Activated CD4-positive, alpha-beta T cell treated with anti-CD3 and anti-CD28 coated beads, Interleukin-2, amount 10 ng/mL, durations not matched to agents 7 days and 5 days (primary cell): ENCODE results near the gene GCGR. TPM values are rescaled to one million over a fixed set of nuclear protein-coding genes. Genes with fewer than 3 reads are reported as not detected.

Source experiments
- CTCF ChIA-PET: fragments of 350-600 bp; sonication (Branson Sonifier 250); formaldehyde crosslinking; loops from one replicate; lab custom pipeline; 2021; ENCODE audit warnings: antibody characterized with exemption; lab: Charles Lee
- POLR2A ChIA-PET: fragments of 350-600 bp; sonication (Branson Sonifier 250); formaldehyde crosslinking; loops from one replicate; lab custom pipeline; 2021; ENCODE audit warnings: antibody characterized with exemption; lab: Charles Lee
- DNase-seq: peaks from one replicate; pipeline ENCODE4 v3.0.0-alpha.2; 2020
- H3K27ac Mint-ChIP-seq: one replicate; pipeline ENCODE4 v1.8.0; 2021; ENCODE audit warnings: mild to moderate bottlenecking, moderate library complexity, mixed read lengths
- H3K27me3 Mint-ChIP-seq: one replicate; pipeline ENCODE4 v1.8.0; 2021; ENCODE audit warnings: mixed read lengths
- H3K36me3 Mint-ChIP-seq: one replicate; pipeline ENCODE4 v1.8.0; 2021; ENCODE audit warnings: low read depth, mixed read lengths
- H3K4me1 Mint-ChIP-seq: one replicate; pipeline ENCODE4 v1.8.0; 2021; ENCODE audit warnings: mixed read lengths
- H3K4me3 Mint-ChIP-seq: one replicate; pipeline ENCODE4 v1.8.0; 2021; ENCODE audit warnings: mild to moderate bottlenecking, moderate library complexity, mixed read lengths
- H3K9me3 Mint-ChIP-seq: one replicate; pipeline ENCODE4 v1.8.0; 2021; ENCODE audit warnings: mixed read lengths
- total RNA-seq, 2 experiments: library from RNA; stranded (reverse); gene quantifications; one replicate each; pipeline ENCODE4 v1.2.3, GENCODE V29; 2021

Gene GCGR
- total RNA-seq: not detected

GRCh38 chr17:81803728-81804558, at the start of gene GCGR:
GCGR (plus strand) TSS chr17:81804150; CDS start chr17:81809019, 4,869 bp downstream.
- no peaks in the 10 kb centered on the region for H3K4me1 Mint-ChIP-seq
- H3K4me3 Mint-ChIP-seq: no peak within 1 kb of the TSS
- no peak within 1 kb of the TSS for H3K27ac Mint-ChIP-seq
- ChIA-PET POLR2A (no interaction called here), CTCF (no interaction called here)
- H3K36me3 Mint-ChIP-seq: no peaks in the 10 kb centered on the region
- no peak for DNase-seq
- peaks cover 49% of the 10 kb centered on the region for H3K27me3 Mint-ChIP-seq
- no peaks in the 10 kb centered on the region for H3K9me3 Mint-ChIP-seq

- DNase-seq: no peak
- H3K36me3 Mint-ChIP-seq: no peaks in the 10 kb centered on the region
- no peaks in the 10 kb centered on the region for H3K4me1 Mint-ChIP-seq
- no peaks in the 10 kb centered on the region for H3K9me3 Mint-ChIP-seq
- H3K27ac Mint-ChIP-seq: no peak overlapping the region
- CTCF ChIA-PET: no interaction called here
- no peak overlapping the region for H3K4me3 Mint-ChIP-seq
- POLR2A ChIA-PET: no interaction called here
- H3K27me3 Mint-ChIP-seq: no peaks in the 10 kb centered on the region
Measured at GRCh38 chr17:81792675-81793615, 11.0 kb upstream of the GCGR start.

GRCh38 chr17:81794074-81794476, 9.9 kb upstream of the GCGR start:
- Mint-ChIP-seq H3K27me3 (no peaks in the 10 kb centered on the region), H3K9me3 (no peaks in the 10 kb centered on the region), H3K27ac (no peak overlapping the region), H3K36me3 (no peaks in the 10 kb centered on the region), H3K4me1 (no peaks in the 10 kb centered on the region), H3K4me3 (no peak overlapping the region)
- DNase-seq: no peak
- ChIA-PET CTCF (no interaction called here), POLR2A (no interaction called here)

GRCh38 chr17:81794509-81794908, 9.4 kb upstream of the GCGR start:
- no peak overlapping the region for H3K4me3 Mint-ChIP-seq
- no peak for DNase-seq

GRCh38 chr17:81801327-81801726, 2.6 kb upstream of the GCGR start:
- Mint-ChIP-seq H3K27ac (no peak overlapping the region), H3K4me1 (no peaks in the 10 kb centered on the region), H3K36me3 (no peaks in the 10 kb centered on the region), H3K27me3 (peaks cover 41% of the 10 kb centered on the region), H3K9me3 (no peaks in the 10 kb centered on the region), H3K4me3 (no peak overlapping the region)
- ChIA-PET CTCF (no interaction called here), POLR2A (no interaction called here)
- no peak for DNase-seq

More at GRCh38 chr17:81794509-81794908, 9.4 kb upstream of the GCGR start:
- no peaks in the 10 kb centered on the region for H3K4me1 Mint-ChIP-seq
- no peaks in the 10 kb centered on the region for H3K9me3 Mint-ChIP-seq
- no peaks in the 10 kb centered on the region for H3K27me3 Mint-ChIP-seq
- ChIA-PET POLR2A (no interaction called here), CTCF (no interaction called here)
- H3K36me3 Mint-ChIP-seq: no peaks in the 10 kb centered on the region
- no peak overlapping the region for H3K27ac Mint-ChIP-seq

- no peaks in the 10 kb centered on the region for H3K36me3 Mint-ChIP-seq
- H3K27me3 Mint-ChIP-seq: peaks cover 44% of the 10 kb centered on the region
- H3K4me1 Mint-ChIP-seq: no peaks in the 10 kb centered on the region
- no peaks in the 10 kb centered on the region for H3K9me3 Mint-ChIP-seq
- POLR2A ChIA-PET: no interaction called here
- no peak overlapping the region for H3K27ac Mint-ChIP-seq
- CTCF ChIA-PET: no interaction called here
- DNase-seq: no peak
- no peak overlapping the region for H3K4me3 Mint-ChIP-seq
Measured at GRCh38 chr17:81802048-81802758, 1.7 kb upstream of the GCGR start.

- H3K27me3 Mint-ChIP-seq: peaks cover 49% of the 10 kb centered on the region
- H3K4me3 Mint-ChIP-seq: no peak overlapping the region
- no peak overlapping the region for H3K27ac Mint-ChIP-seq
- no peaks in the 10 kb centered on the region for H3K9me3 Mint-ChIP-seq
- ChIA-PET POLR2A (no interaction called here), CTCF (no interaction called here)
- no peaks in the 10 kb centered on the region for H3K36me3 Mint-ChIP-seq
- H3K4me1 Mint-ChIP-seq: no peaks in the 10 kb centered on the region
- no peak for DNase-seq
Measured at GRCh38 chr17:81802856-81803643, 900 bp upstream of the GCGR start.

GRCh38 chr17:81804559-81805399, 829 bp downstream of the GCGR start:
- ChIA-PET CTCF (interaction anchor here (1.9 kb wide), 1 partner anchor 155 kb away, joined by 7 read pairs; no protein-coding TSS in a partner anchor), POLR2A (no interaction called here)
- Mint-ChIP-seq H3K4me1 (no peaks in the 10 kb centered on the region), H3K4me3 (no peak overlapping the region), H3K27ac (no peak overlapping the region), H3K9me3 (no peaks in the 10 kb centered on the region), H3K27me3 (peaks cover 55% of the 10 kb centered on the region), H3K36me3 (no peaks in the 10 kb centered on the region)
- no peak for DNase-seq

GRCh38 chr17:81805707-81806460, 1.9 kb downstream of the GCGR start:
- H3K27me3 Mint-ChIP-seq: peaks cover 46% of the 10 kb centered on the region
- CTCF ChIA-PET: interaction anchor here (0.6 to 1.9 kb wide), 2 partner anchors 154 to 166 kb away, joined by 4 to 7 read pairs; no protein-coding TSS in a partner anchor
- H3K27ac Mint-ChIP-seq: no peak overlapping the region
- no peak overlapping the region for H3K4me3 Mint-ChIP-seq
- H3K9me3 Mint-ChIP-seq: no peaks in the 10 kb centered on the region
- POLR2A ChIA-PET: no interaction called here
- H3K4me1 Mint-ChIP-seq: no peaks in the 10 kb centered on the region
- no peaks in the 10 kb centered on the region for H3K36me3 Mint-ChIP-seq
- no peak for DNase-seq

- no peaks in the 10 kb centered on the region for H3K9me3 Mint-ChIP-seq
- no peak for DNase-seq
- POLR2A ChIA-PET: no interaction called here
- H3K4me3 Mint-ChIP-seq: no peak overlapping the region
- H3K4me1 Mint-ChIP-seq: no peaks in the 10 kb centered on the region
- H3K27ac Mint-ChIP-seq: no peak overlapping the region
- peaks cover 39% of the 10 kb centered on the region for H3K27me3 Mint-ChIP-seq
- CTCF ChIA-PET: interaction anchor here (0.5 to 1.9 kb wide), 4 partner anchors 15 to 167 kb away, joined by 3 to 7 read pairs (median 4); no protein-coding TSS in a partner anchor
- H3K36me3 Mint-ChIP-seq: no peaks in the 10 kb centered on the region
Measured at GRCh38 chr17:81806461-81807209, 2.7 kb downstream of the GCGR start.
